HG03432 (cell line): ENCODE measurements around the gene TSTD2.
"Not testable (repeated sequence)": the region's sequence is repeated elsewhere in the genome, so short reads cannot be mapped to it uniquely, and the experiment has no call there.

ENCODE experiments used
- ATAC-seq: cut with Tn5 transposase; IDR thresholded peaks from one replicate; pipeline ENCODE4 v1.9.1; 2021; ENCODE audit warnings: mild to moderate bottlenecking, moderate library complexity; ENCODE audit not compliant: unreplicated experiment

TSTD2 gene

GRCh38 chr9:97632248-97632984 lies 752 bp downstream of the TSTD2 start:
- ATAC-seq, result peak; percentile 9

- no peak for ATAC-seq
Measured at GRCh38 chr9:97630591-97630990, 2.6 kb downstream of the TSTD2 start.

GRCh38 chr9:97629156-97629555 lies 4.0 kb downstream of the TSTD2 start:
- ATAC-seq, result no peak

GRCh38 chr9:97628668-97629067 lies 4.5 kb downstream of the TSTD2 start:
- no peak for ATAC-seq

GRCh38 chr9:97627624-97628023 lies 5.5 kb downstream of the TSTD2 start:
- ATAC-seq, result no peak

- no peak for ATAC-seq
Measured at GRCh38 chr9:97625620-97626019, 7.5 kb downstream of the TSTD2 start.

- no peak for ATAC-seq
Measured at GRCh38 chr9:97623946-97624345, 9.2 kb downstream of the TSTD2 start.

GRCh38 chr9:97622483-97622882 lies 10.7 kb downstream of the TSTD2 start:
- ATAC-seq, result not testable (repeated sequence)

GRCh38 chr9:97620063-97620462 lies 13.1 kb downstream of the TSTD2 start:
- not testable (repeated sequence) for ATAC-seq

- no peak for ATAC-seq
Measured at GRCh38 chr9:97617939-97618416, 15.2 kb downstream of the TSTD2 start.

- ATAC-seq, result no peak
Measured at GRCh38 chr9:97615439-97616072, 17.6 kb downstream of the TSTD2 start.

GRCh38 chr9:97604901-97605645 lies 28.1 kb downstream of the TSTD2 start:
- no peak for ATAC-seq

- no peak for ATAC-seq
Measured at GRCh38 chr9:97602430-97602829, 30.7 kb downstream of the TSTD2 start.

- ATAC-seq, result no peak
Measured at GRCh38 chr9:97601228-97601898, 31.8 kb downstream of the TSTD2 start.

- ATAC-seq, result no peak
Measured at GRCh38 chr9:97600531-97601227, 32.5 kb downstream of the TSTD2 start.

GRCh38 chr9:97599314-97599846 lies 33.8 kb downstream of the TSTD2 start:
- no peak for ATAC-seq

- ATAC-seq, result peak; percentile 80
Measured at GRCh38 chr9:97598461-97599288, 34.5 kb downstream of the TSTD2 start.

- ATAC-seq, result no peak
Measured at GRCh38 chr9:97596906-97597305, 36.3 kb downstream of the TSTD2 start.

GRCh38 chr9:97594381-97594921 lies 38.7 kb downstream of the TSTD2 start:
- no peak for ATAC-seq
